Measurements from ENCODE around the gene PDE3A. TPM values are rescaled to one million over a fixed set of nuclear protein-coding genes. Genes with fewer than 3 reads are reported as not detected.

PDE3A gene
- total RNA-seq, 4 donors from 2014 or later, result 7.7 to 75.8 (median 18.7) TPM

GRCh38 chr12:20370866-20371519 is 2.7 kb downstream of the PDE3A start:
- H3K4me1 ChIP-seq, result no peaks in the 10 kb centered on the region
- H3K36me3 ChIP-seq, result no peaks in the 10 kb centered on the region
- peak overlapping the region in 1 of 2 donors; percentile 96 for H3K27ac ChIP-seq
- no peaks in the 10 kb centered on the region for H3K9me3 ChIP-seq
- H3K27me3 ChIP-seq, result no peaks in the 10 kb centered on the region
- no peak for TF ChIP-seq POLR2A (IDR thresholded peaks at IDR 0.05)
- no peak for TF ChIP-seq CTCF (IDR thresholded peaks at IDR 0.05)
- peak overlapping the region; percentile 3 to 80 for H3K4me3 ChIP-seq
- intact Hi-C loops (cut with DNase I; ENCODE audit: low total_unique reads), result no loop called here
- DNase-seq, result no peak

- no peaks in the 10 kb centered on the region for H3K4me1 ChIP-seq
- TF ChIP-seq POLR2A (IDR thresholded peaks at IDR 0.05), result no peak
- TF ChIP-seq CTCF (IDR thresholded peaks at IDR 0.05), result no peak
- peak overlapping the region in 1 of 2 donors; percentile 3 for H3K4me3 ChIP-seq
- intact Hi-C loops (cut with DNase I; ENCODE audit: low total_unique reads), result no loop called here
- H3K27me3 ChIP-seq, result no peaks in the 10 kb centered on the region
- H3K9me3 ChIP-seq, result no peaks in the 10 kb centered on the region
- DNase-seq, result no peak
- no peaks in the 10 kb centered on the region for H3K36me3 ChIP-seq
- H3K27ac ChIP-seq, result peak overlapping the region in 1 of 2 donors; percentile 28
Observed at GRCh38 chr12:20372326-20373096, 4.2 kb downstream of the PDE3A start.

GRCh38 chr12:20374795-20375194 is 6.5 kb downstream of the PDE3A start:
- H3K36me3 ChIP-seq, result no peaks in the 10 kb centered on the region
- no peaks in the 10 kb centered on the region for H3K27me3 ChIP-seq
- no peak overlapping the region for H3K4me3 ChIP-seq
- DNase-seq, result no peak
- intact Hi-C loops (cut with DNase I; ENCODE audit: low total_unique reads), result no loop called here
- H3K4me1 ChIP-seq, result no peaks in the 10 kb centered on the region
- no peaks in the 10 kb centered on the region for H3K9me3 ChIP-seq
- TF ChIP-seq CTCF (IDR thresholded peaks at IDR 0.05) (no peak), POLR2A (IDR thresholded peaks at IDR 0.05) (no peak)
- H3K27ac ChIP-seq, result no peak overlapping the region

GRCh38 chr12:20375560-20375959 is 7.2 kb downstream of the PDE3A start:
- DNase-seq, result no peak
- Histone ChIP-seq H3K27me3 (no peaks in the 10 kb centered on the region), H3K27ac (no peak overlapping the region), H3K9me3 (no peaks in the 10 kb centered on the region), H3K4me1 (no peaks in the 10 kb centered on the region), H3K36me3 (no peaks in the 10 kb centered on the region), H3K4me3 (no peak overlapping the region)
- TF ChIP-seq CTCF (IDR thresholded peaks at IDR 0.05), result no peak
- intact Hi-C loops (cut with DNase I; ENCODE audit: low total_unique reads), result no loop called here

GRCh38 chr12:20376984-20377383 is 8.6 kb downstream of the PDE3A start:
- Histone ChIP-seq H3K4me1 (no peaks in the 10 kb centered on the region), H3K4me3 (no peak overlapping the region), H3K9me3 (no peaks in the 10 kb centered on the region), H3K27me3 (no peaks in the 10 kb centered on the region), H3K27ac (no peak overlapping the region), H3K36me3 (no peaks in the 10 kb centered on the region)
- TF ChIP-seq CTCF (IDR thresholded peaks at IDR 0.05) (peak in 3 of 4 experiments; percentile 23 to 44 (median 32)), POLR2A (IDR thresholded peaks at IDR 0.05) (no peak)
- intact Hi-C loops (cut with DNase I; ENCODE audit: low total_unique reads), result no loop called here
- no peak for DNase-seq
